ENCODE results near the gene RPRD2.

RPRD2 gene

GRCh38 chr1:150474869-150475268 lies 110.9 kb downstream of the RPRD2 start:
- no peak for DNase-seq

- DNase-seq = no peak
Observed at GRCh38 chr1:150476754-150477153, 112.8 kb downstream of the RPRD2 start.

GRCh38 chr1:150477320-150477719 lies 113.4 kb downstream of the RPRD2 start:
- DNase-seq = no peak

GRCh38 chr1:150477733-150478132 lies 113.8 kb downstream of the RPRD2 start:
- DNase-seq = no peak

- DNase-seq = no peak
Observed at GRCh38 chr1:150479370-150479769, 115.4 kb downstream of the RPRD2 start.

- DNase-seq = no peak
Observed at GRCh38 chr1:150479927-150480352, 116.0 kb downstream of the RPRD2 start.

GRCh38 chr1:150484431-150484830 lies 120.5 kb downstream of the RPRD2 start:
- no peak for DNase-seq

GRCh38 chr1:150484861-150485260 lies 120.9 kb downstream of the RPRD2 start:
- DNase-seq = no peak

- DNase-seq = peak; percentile 91
Observed at GRCh38 chr1:150486966-150487762, 123.2 kb downstream of the RPRD2 start, which contains the start of gene TARS2. Gene TARS2, plus strand, starts transcription at chr1:150487419. Its CDS starts 32 bp downstream, at chr1:150487451.

- no peak for DNase-seq
Observed at GRCh38 chr1:150487763-150488115, 123.8 kb downstream of the RPRD2 start.

GRCh38 chr1:150493175-150493574 lies 129.2 kb downstream of the RPRD2 start:
- no peak for DNase-seq

GRCh38 chr1:150498342-150498741 lies 134.4 kb downstream of the RPRD2 start:
- DNase-seq = no peak

- no peak for DNase-seq
Observed at GRCh38 chr1:150505431-150505830, 141.5 kb downstream of the RPRD2 start.

GRCh38 chr1:150507912-150508864 lies 144.2 kb downstream of the RPRD2 start, which contains the start of gene ECM1:
Gene ECM1, plus strand, starts transcription at chr1:150508109. Its CDS starts 101 bp downstream, at chr1:150508210.
- no peak for DNase-seq

GRCh38 chr1:150508982-150509381 lies 145.0 kb downstream of the RPRD2 start:
- no peak for DNase-seq

GRCh38 chr1:150511551-150511950 lies 147.6 kb downstream of the RPRD2 start:
- no peak for DNase-seq

GRCh38 chr1:150511985-150512660 lies 148.2 kb downstream of the RPRD2 start:
- no peak for DNase-seq

GRCh38 chr1:150512846-150513245 lies 148.9 kb downstream of the RPRD2 start:
- DNase-seq = no peak

- DNase-seq = no peak
Observed at GRCh38 chr1:150513351-150513791, 149.4 kb downstream of the RPRD2 start.

- no peak for DNase-seq
Observed at GRCh38 chr1:150514260-150514659, 150.3 kb downstream of the RPRD2 start.

- no peak for DNase-seq
Observed at GRCh38 chr1:150514913-150515327, 151.0 kb downstream of the RPRD2 start.

- peak; percentile 87 for DNase-seq
Observed at GRCh38 chr1:150515328-150516049, 151.5 kb downstream of the RPRD2 start, which contains the start of gene FALEC. Gene FALEC, plus strand, starts transcription at chr1:150515752.

Measured in activated CD8-positive, alpha-beta memory T cell treated with anti-CD3 and anti-CD28 coated beads, Interleukin-2, amount 50 U/mL, for 4 hours (primary cell).